ENCODE results near the gene ACOXL.

ACOXL gene

DNA sequence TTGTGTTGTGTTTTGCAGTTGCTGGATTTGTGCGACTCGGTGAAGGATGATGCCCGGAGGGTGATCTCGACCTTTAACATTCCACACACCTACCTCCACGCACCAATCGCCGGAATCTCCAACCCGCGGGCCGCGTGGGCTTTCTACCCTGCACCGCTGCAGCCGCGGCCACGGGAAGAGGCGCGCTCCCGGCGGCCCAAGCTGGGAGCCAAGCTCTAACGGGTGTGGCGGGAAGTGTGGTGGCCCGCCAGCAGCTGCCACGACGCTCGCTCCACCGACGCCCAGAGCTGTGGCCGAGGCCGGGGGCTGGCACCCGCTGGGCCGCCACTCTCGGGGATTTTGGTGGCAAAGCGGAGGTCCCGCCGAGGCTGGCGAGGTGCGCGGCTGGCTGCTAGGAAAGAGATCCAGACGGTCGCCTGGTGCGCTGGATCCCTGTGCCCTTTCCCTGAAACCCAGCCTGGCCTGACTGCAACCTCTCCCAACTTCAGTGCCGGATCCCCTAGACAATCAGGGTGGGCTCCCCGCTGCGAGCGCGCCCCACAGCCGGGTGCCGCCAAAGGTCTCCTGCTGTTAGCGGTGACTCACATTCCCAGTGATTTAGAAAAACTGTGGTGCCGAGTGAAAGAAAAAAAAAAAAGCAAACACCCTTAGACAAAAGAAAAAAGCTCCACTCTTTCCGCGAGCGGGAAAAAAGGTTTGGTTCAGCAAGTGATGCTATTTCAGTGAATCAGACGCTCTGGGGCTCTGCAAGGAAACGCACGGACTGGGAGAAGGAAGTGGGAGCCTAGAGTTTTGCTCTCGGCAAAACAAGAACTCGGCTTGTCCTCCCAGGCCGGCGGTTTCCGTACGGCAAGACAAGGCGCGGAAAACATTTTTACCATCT is 385.5 kb downstream of the ACOXL start:
- DNase-seq (ENCODE audit: low spot score): no peak

DNA sequence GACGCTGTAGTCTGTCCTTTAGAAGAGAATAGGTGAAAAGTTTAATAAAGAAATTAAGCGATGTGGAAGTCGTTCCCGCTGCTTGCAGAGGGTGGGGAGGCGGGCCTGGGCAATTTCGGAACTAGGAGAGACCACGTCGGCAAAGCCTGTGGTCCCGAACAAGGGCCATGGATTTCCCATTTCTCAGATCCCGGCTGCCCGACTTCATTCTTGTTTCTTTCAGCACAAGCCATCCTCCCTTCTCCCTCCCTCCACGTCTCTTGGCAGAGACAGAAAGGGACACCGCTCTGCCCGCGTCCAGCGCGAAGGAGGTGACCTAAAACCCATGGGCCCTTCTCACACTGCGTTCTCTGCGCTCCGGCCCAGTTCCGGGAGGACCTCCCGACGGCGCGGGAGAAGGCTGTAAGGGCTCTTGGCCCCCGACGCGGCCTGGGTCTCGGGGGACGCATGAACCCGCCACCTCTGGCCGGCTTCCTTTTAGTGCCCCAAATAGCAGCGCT is 386.2 kb downstream of the ACOXL start:
- DNase-seq (ENCODE audit: low spot score): no peak

- no peak for DNase-seq (ENCODE audit: low spot score)
Measured at GRCh38 chr2:111118981-111119821, 386.8 kb downstream of the ACOXL start.

DNA sequence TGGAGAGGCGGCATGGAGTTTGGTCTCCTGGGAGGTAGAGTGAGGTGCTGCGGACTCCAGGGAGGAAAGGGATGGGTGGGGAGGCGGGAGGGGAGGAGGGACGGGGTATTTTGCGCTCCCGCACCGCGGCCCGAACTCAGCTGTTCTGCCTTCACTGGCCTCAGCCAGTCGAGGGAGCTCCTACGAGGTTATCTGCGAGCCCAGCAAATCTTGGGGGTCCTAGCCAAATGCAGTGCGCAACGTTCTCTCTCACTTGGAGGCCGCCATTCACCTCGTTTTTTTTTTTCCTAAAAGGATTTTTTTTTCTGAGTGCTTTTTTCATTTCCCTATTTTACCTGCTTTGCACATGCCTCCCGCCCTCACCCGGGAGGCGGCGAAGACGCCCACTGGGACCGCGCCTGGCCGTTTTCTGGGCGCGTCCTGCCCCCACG is 387.5 kb downstream of the ACOXL start:
- no peak for DNase-seq (ENCODE audit: low spot score)

- DNase-seq (ENCODE audit: low spot score): peak; percentile 81
Measured at GRCh38 chr2:111120253-111121027, 388.1 kb downstream of the ACOXL start, which contains the start of gene BCL2L11. Gene BCL2L11, plus strand, starts transcription at chr2:111120914. Its CDS starts 2,832 bp downstream, at chr2:111123746.

- no peak for DNase-seq (ENCODE audit: low spot score)
Measured at GRCh38 chr2:111121028-111121827, 388.9 kb downstream of the ACOXL start.

- peak; percentile 66 for DNase-seq (ENCODE audit: low spot score)
Measured at GRCh38 chr2:111121828-111122630, 389.7 kb downstream of the ACOXL start.

DNA sequence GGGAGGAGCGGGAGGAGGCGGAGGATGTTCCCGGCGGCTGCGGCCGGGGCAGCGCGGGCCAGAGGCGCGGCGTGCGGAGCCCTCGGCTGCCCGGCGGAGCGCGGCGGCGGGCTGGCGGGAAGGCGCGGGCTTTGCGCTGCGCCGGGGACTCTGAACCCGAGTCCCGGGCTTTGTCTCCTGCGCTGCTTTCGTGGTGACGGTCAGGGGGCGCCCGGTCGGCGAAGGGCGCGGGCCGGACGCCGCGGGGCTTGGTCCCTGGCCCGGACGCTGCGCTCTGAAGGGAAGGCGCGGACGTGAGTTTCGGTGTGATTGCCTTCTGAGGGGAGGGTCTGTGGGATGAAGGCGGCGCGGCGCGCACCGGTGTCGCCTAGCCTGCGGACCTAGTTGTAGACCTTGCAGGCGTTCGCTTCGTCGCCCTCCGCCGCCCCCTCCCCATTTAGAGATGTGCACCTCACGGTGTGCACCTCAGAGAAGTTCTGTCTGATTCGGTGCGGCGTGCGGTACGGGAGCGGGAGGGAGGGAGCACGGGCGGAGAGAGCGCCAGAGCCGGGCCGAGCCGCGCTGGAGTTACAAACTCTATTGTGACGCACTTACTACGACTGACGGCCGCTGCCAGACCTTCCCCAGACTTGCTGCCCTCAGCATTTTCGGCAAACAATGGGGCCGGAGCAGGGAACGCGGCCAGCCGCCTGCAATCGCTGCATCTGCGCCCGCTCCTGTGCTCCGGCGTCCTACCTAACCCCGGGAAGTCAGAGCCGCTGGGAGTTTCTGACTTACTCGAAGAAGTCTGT is 390.5 kb downstream of the ACOXL start:
- DNase-seq (ENCODE audit: low spot score): no peak

- no peak for DNase-seq (ENCODE audit: low spot score)
Measured at GRCh38 chr2:111123751-111124150, 391.4 kb downstream of the ACOXL start.

- DNase-seq (ENCODE audit: low spot score): no peak
Measured at GRCh38 chr2:111126581-111126980, 394.2 kb downstream of the ACOXL start.

DNA sequence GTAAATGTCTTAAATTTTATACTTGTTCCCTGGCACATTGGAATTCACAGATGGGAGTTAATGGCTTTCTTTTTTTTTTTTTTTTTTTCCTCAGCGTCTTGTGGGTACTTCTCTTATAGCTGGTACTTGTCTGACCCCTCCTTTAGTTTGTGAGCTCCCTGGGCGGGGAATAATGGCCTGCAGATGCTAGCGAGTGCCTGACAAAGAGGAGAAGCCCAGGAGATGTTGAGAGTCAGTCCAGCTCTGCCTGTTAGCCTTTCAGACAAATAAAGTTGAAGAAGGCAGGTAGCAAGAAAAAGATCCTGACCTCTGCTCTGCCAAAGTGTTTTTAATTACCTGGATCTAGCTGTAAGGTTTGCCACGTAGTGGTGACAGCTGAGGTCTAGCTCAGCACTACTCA is 395.0 kb downstream of the ACOXL start:
- no peak for DNase-seq (ENCODE audit: low spot score)

GRCh38 chr2:111128096-111128495 is 395.7 kb downstream of the ACOXL start:
- DNase-seq (ENCODE audit: low spot score): no peak

- DNase-seq (ENCODE audit: low spot score): no peak
Measured at GRCh38 chr2:111133603-111134002, 401.2 kb downstream of the ACOXL start.

GRCh38 chr2:111134055-111134454 is 401.7 kb downstream of the ACOXL start:
- no peak for DNase-seq (ENCODE audit: low spot score)

DNA sequence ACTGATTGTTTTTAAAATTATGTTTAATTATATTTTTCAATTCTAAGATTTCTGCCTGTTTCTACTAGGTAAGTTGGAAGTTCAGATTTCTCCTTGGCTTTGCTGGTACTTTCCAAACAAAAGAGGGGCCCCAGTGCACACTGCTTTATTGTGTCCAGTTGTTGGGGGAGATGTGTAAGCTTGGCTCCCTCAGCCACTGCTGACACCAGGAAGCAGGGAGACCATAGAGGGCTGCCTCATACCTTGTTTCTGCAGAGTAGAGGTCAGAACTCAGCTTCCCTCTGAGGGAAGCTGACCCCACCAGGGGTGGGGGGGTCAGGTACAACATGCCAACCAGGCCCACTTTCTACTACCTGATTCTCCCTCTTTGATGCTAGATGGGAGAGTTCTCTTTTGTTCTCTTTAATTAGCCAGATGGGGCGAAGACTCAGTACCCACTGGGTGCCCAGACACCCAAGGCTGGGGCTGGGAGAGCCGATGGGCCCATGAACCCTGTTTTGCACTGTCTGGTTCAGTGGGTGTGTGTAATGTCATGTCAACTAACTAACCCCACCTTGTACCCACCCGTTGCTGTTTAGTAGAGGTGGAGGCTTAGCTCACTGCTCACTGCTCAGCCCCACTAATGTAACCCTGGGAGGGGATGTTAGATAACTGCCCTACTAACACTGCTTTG is 403.0 kb downstream of the ACOXL start:
- no peak for DNase-seq (ENCODE audit: low spot score)

- no peak for DNase-seq (ENCODE audit: low spot score)
Measured at GRCh38 chr2:111135910-111136297, 403.5 kb downstream of the ACOXL start.

GRCh38 chr2:111138839-111139238 is 406.5 kb downstream of the ACOXL start:
- no peak for DNase-seq (ENCODE audit: low spot score)

GRCh38 chr2:111139637-111140317 is 407.4 kb downstream of the ACOXL start:
- no peak for DNase-seq (ENCODE audit: low spot score)
